Measurements from ENCODE around the gene ZNF57. TPM values are rescaled to one million over a fixed set of nuclear protein-coding genes. Genes with fewer than 3 reads are reported as not detected.

ZNF57 gene
- total and polyA plus RNA-seq, 9 of the 15 experiments (the other 6 are each of a cell fraction or from before 2014, with no cell fraction given) = 3.9 to 13.5 (median 7.8) TPM

GRCh38 chr19:2950286-2951124, 49.8 kb downstream of the ZNF57 start (continued):
- TF ChIP-seq ZNF589 (CRISPR knock-in tag; IDR thresholded peaks at IDR 0.05; ENCODE audit: low read depth) (peak; percentile 15; the same call in 1 of the 2 replicates), DNMT1 (IDR thresholded peaks at IDR 0.05) (no peak), GTF2B (IDR thresholded peaks at IDR 0.05; ENCODE audit: extremely low read depth, insufficient read length) (no peak), MED1 (CRISPR knock-in tag; IDR thresholded peaks at IDR 0.05; ENCODE audit: borderline replicate concordance) (no peak), ZC3H4 (CRISPR knock-in tag; IDR thresholded peaks at IDR 0.05; ENCODE audit: borderline replicate concordance) (no peak; the same call in 1 of the 2 replicates), POLR2H (tag; IDR thresholded peaks at IDR 0.05; ENCODE audit: low read depth) (peak; percentile 94), SIX5 (IDR thresholded peaks at IDR 0.05; ENCODE audit: borderline replicate concordance in 1 of 2, insufficient read depth in 1 of 2, low read depth in 1 of 2, low read length in 2 of 2) (no peak), ZNF717 (CRISPR knock-in tag; IDR thresholded peaks at IDR 0.05) (peak; percentile 55; the same call in 1 of the 2 replicates), ZNF668 (CRISPR knock-in tag; IDR thresholded peaks at IDR 0.05) (no peak), MECOM (CRISPR knock-in tag; IDR thresholded peaks at IDR 0.05) (0 out of 2 replicates have a peak, but pooled peaks have one; percentile 49), RFX5 (IDR thresholded peaks at IDR 0.05; ENCODE audit: low read depth, low read length) (no peak), KDM4B (IDR thresholded peaks at IDR 0.05; ENCODE audit: borderline replicate concordance in 2 of 2, low read depth in 1 of 2) (peak in 1 of 2 experiments; percentile 28; a peak in 2 of 4 replicates), ZNF76 (CRISPR knock-in tag; IDR thresholded peaks at IDR 0.05; ENCODE audit: borderline replicate concordance) (0 out of 2 replicates have a peak, but pooled peaks have one; percentile 82), ZNF3 (CRISPR knock-in tag; IDR thresholded peaks at IDR 0.05) (0 out of 2 replicates have a peak, but pooled peaks have one; percentile 15), ARNT (IDR thresholded peaks at IDR 0.05) (peak; percentile 8 to 30; a peak in 1 of 4 replicates), NFRKB (IDR thresholded peaks at IDR 0.05; ENCODE audit: low read depth) (peak; percentile 91), SMARCA4 (IDR thresholded peaks at IDR 0.05) (peak; percentile 8; the same call in 1 of the 2 replicates), HDAC2 (IDR thresholded peaks at IDR 0.05) (0 out of 2 replicates have a peak, but pooled peaks have one; percentile 44), CLOCK (CRISPR knock-in tag; IDR thresholded peaks at IDR 0.05; ENCODE audit: borderline replicate concordance) (peak; percentile 66; the same call in 1 of the 2 replicates), GMEB1 (CRISPR knock-in tag; IDR thresholded peaks at IDR 0.05) (peak; percentile 33; the same call in 1 of the 2 replicates), ZNF644 (tag; IDR thresholded peaks at IDR 0.05; ENCODE audit: low read depth) (0 out of 2 replicates have a peak, but pooled peaks have one; percentile 1), BMI1 (IDR thresholded peaks at IDR 0.05; ENCODE audit: low read length) (no peak), ETV6 (IDR thresholded peaks at IDR 0.05; ENCODE audit: borderline replicate concordance in 1 of 2, low read depth in 2 of 2, low read length in 1 of 2) (no peak), ETV6 (CRISPR knock-in tag; IDR thresholded peaks at IDR 0.05; ENCODE audit: borderline replicate concordance) (no peak)

All from K562 (cell line).